Nephron (organoid): ENCODE data around the gene PHC2.

Source experiments
- H3K27ac Mint-ChIP-seq, 3 experiments: 2 replicates each; pipeline ENCODE4 v1.8.0; 2020; ENCODE audit warnings: mixed read lengths in 3 of 3, mild to moderate bottlenecking in 2 of 3, moderate library complexity in 1 of 3
- H3K27me3 Mint-ChIP-seq: 2 replicates; pipeline ENCODE4 v1.8.0; 2021; ENCODE audit warnings: low read depth, mild to moderate bottlenecking, moderate library complexity, mixed read lengths
- H3K36me3 Mint-ChIP-seq: 2 replicates; pipeline ENCODE4 v1.8.0; 2020; ENCODE audit warnings: low read depth, mixed read lengths
- H3K4me1 Mint-ChIP-seq: 2 replicates; pipeline ENCODE4 v1.8.0; 2020; ENCODE audit warnings: mixed read lengths
- H3K4me3 Mint-ChIP-seq, 3 experiments: 2 replicates each; pipeline ENCODE4 v1.8.0; 2020; ENCODE audit warnings: mild to moderate bottlenecking in 3 of 3, mixed read lengths in 3 of 3, moderate library complexity in 2 of 3
- H3K9me3 Mint-ChIP-seq: 2 replicates; pipeline ENCODE4 v1.8.0; 2020; ENCODE audit warnings: mixed read lengths
- CTCF ChIP-seq, 3 experiments: fragments of 200-600 bp; sonication (generic); IDR thresholded peaks; one replicate each; pipeline ENCODE4 v1.5.0; 2021; ENCODE audit warnings: antibody characterized with exemption in 3 of 3; ENCODE audit not compliant: unreplicated experiment in 3 of 3

The PHC2 gene

GRCh38 chr1:33439662-33440061 is 8.8 kb upstream of the PHC2 start:
- Mint-ChIP-seq H3K4me1 (peaks cover 84% of the 10 kb centered on the region), H3K9me3 (no peaks in the 10 kb centered on the region), H3K27ac (peak overlapping the region; percentile 5 to 31 (median 25)), H3K36me3 (no peaks in the 10 kb centered on the region), H3K27me3 (no peaks in the 10 kb centered on the region), H3K4me3 (no peak overlapping the region)
- no peak for TF ChIP-seq CTCF (IDR thresholded peaks at IDR 0.05; ENCODE audit: unreplicated experiment in 3 of 3)

GRCh38 chr1:33438364-33439160 is 7.7 kb upstream of the PHC2 start:
- H3K4me1 Mint-ChIP-seq, result peaks cover 87% of the 10 kb centered on the region
- H3K9me3 Mint-ChIP-seq, result no peaks in the 10 kb centered on the region
- no peaks in the 10 kb centered on the region for H3K27me3 Mint-ChIP-seq
- no peak for TF ChIP-seq CTCF (IDR thresholded peaks at IDR 0.05; ENCODE audit: unreplicated experiment in 3 of 3)
- H3K36me3 Mint-ChIP-seq, result no peaks in the 10 kb centered on the region
- no peak overlapping the region for H3K4me3 Mint-ChIP-seq
- peak overlapping the region; percentile 5 to 31 (median 25) for H3K27ac Mint-ChIP-seq

GRCh38 chr1:33436557-33437285 is 5.8 kb upstream of the PHC2 start:
- TF ChIP-seq CTCF (IDR thresholded peaks at IDR 0.05; ENCODE audit: unreplicated experiment in 3 of 3), result no peak
- H3K27me3 Mint-ChIP-seq, result no peaks in the 10 kb centered on the region
- H3K27ac Mint-ChIP-seq, result peak overlapping the region; percentile 21 to 79 (median 56)
- peak overlapping the region in 1 of 3 experiments; percentile 44 for H3K4me3 Mint-ChIP-seq
- no peaks in the 10 kb centered on the region for H3K9me3 Mint-ChIP-seq
- peaks cover 76% of the 10 kb centered on the region for H3K4me1 Mint-ChIP-seq
- no peaks in the 10 kb centered on the region for H3K36me3 Mint-ChIP-seq

DNA sequence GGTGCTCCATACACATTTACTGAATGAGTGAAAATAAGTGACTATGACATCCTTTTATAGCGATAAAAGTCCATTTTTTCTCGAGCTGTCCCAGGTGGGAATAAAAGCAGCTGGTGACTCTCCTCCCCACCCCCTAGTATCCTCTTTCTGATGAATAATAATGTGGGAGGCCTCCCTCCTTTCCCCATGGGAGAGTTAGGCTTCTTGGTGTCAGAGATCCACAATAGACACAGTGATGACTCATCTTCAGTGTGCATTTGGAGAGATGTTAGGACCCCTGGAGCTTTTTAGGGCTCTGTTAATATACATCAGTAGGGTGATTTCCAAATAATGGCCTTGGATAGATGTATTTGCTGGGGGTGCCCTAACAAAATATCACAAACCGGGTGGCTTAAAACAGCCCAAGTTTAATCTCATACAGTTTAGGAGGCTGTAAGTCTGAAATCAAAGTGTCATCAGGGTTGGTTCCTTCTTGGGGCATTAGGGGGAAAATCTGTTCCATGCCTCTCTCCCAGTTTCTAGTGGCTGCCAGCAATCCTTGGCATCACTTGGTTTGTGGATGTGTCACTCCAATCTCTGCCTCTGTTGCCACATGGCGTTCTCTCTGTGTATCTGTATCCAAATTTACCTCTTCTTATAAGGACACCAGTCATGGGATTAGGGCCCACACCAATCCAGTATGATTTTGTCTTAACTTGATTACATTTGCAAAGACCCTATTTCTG is 4.4 kb upstream of the PHC2 start:
- H3K9me3 Mint-ChIP-seq, result no peaks in the 10 kb centered on the region
- H3K27me3 Mint-ChIP-seq, result no peaks in the 10 kb centered on the region
- H3K4me3 Mint-ChIP-seq, result peak overlapping the region in 1 of 3 experiments; percentile 15
- no peak for TF ChIP-seq CTCF (IDR thresholded peaks at IDR 0.05; ENCODE audit: unreplicated experiment in 3 of 3)
- H3K4me1 Mint-ChIP-seq, result peaks cover 70% of the 10 kb centered on the region
- peak overlapping the region; percentile 2 to 50 (median 44) for H3K27ac Mint-ChIP-seq
- no peaks in the 10 kb centered on the region for H3K36me3 Mint-ChIP-seq

GRCh38 chr1:33434363-33434750 is 3.5 kb upstream of the PHC2 start:
- Mint-ChIP-seq H3K4me3 (peak overlapping the region in 1 of 3 experiments; percentile 16), H3K9me3 (no peaks in the 10 kb centered on the region), H3K27ac (peak overlapping the region in 2 of 3 experiments; percentile 44 to 83), H3K27me3 (no peaks in the 10 kb centered on the region), H3K36me3 (no peaks in the 10 kb centered on the region), H3K4me1 (peaks cover 62% of the 10 kb centered on the region)
- no peak for TF ChIP-seq CTCF (IDR thresholded peaks at IDR 0.05; ENCODE audit: unreplicated experiment in 3 of 3)
